ENCODE data around the gene TSSK6.

Gene TSSK6

DNA sequence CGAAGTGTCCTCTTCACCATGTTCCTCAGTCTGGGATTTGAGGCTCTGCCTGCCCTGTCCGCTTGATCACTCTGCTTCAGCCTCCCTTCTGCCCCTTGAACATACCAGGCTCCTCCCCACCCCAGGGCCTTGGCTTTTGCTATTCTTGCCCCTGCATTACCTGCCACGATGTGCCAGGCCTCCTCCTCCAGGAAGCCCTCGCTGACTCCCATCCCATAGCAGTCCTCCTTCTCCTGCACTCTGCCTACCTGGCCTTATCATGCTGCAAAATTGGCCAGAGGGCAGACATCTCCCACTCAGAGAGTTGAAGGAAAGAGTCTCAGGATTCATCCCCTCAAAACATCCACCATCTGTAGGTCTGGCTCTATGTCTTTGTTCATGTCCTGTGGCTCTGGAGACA lies 15.5 kb upstream of the TSSK6 start:
- Histone ChIP-seq H3K4me1 (ENCODE audit: control insufficient read depth in 2 of 2, insufficient read depth in 2 of 2, low read length in 2 of 2) (peaks cover 2 to 3% of the 10 kb centered on the region in 2 donors), H3K36me3 (ENCODE audit: control insufficient read depth in 2 of 2, insufficient read depth in 2 of 2, low read length in 2 of 2) (peaks cover 10 to 17% of the 10 kb centered on the region in 2 donors), H3K9ac (ENCODE audit: low read depth in 1 of 2, low read length in 2 of 2) (no peak overlapping the region), H3K9me3 (ENCODE audit: control insufficient read depth in 2 of 2, low read length in 2 of 2) (no peaks in the 10 kb centered on the region), H3K27me3 (ENCODE audit: control insufficient read depth in 2 of 2, insufficient read depth in 2 of 2, low read length in 2 of 2) (no peaks in the 10 kb centered on the region), H3K27ac (ENCODE audit: low read depth in 2 of 2, low read length in 2 of 2) (no peak overlapping the region), H3K4me3 (ENCODE audit: low read length in 2 of 2) (no peak overlapping the region)

DNA sequence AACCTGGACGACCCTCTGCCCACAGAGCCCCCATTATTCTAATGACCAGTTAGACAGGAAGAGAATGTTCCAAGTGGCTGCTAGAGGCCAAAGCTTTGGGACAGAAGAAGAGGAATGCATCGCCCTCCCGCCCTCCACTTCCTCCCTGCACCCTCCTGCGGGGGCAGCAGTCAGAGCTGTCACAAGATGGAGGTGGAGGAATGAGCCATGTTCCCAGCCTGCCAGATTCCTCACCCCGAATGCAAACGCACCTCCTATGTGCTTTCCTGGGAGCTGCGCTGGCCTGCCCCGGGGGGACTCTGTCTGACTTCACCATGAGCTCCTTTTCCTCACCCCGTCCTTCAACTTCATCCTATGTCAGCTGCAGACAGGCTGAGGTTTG lies 15.1 kb upstream of the TSSK6 start:
- Histone ChIP-seq H3K27me3 (ENCODE audit: control insufficient read depth in 2 of 2, insufficient read depth in 2 of 2, low read length in 2 of 2) (no peaks in the 10 kb centered on the region), H3K4me1 (ENCODE audit: control insufficient read depth in 2 of 2, insufficient read depth in 2 of 2, low read length in 2 of 2) (peaks cover 2 to 3% of the 10 kb centered on the region in 2 donors), H3K27ac (ENCODE audit: low read depth in 2 of 2, low read length in 2 of 2) (no peak overlapping the region), H3K9me3 (ENCODE audit: control insufficient read depth in 2 of 2, low read length in 2 of 2) (no peaks in the 10 kb centered on the region), H3K9ac (ENCODE audit: low read depth in 1 of 2, low read length in 2 of 2) (no peak overlapping the region), H3K36me3 (ENCODE audit: control insufficient read depth in 2 of 2, insufficient read depth in 2 of 2, low read length in 2 of 2) (peaks cover 10 to 21% of the 10 kb centered on the region in 2 donors), H3K4me3 (ENCODE audit: low read length in 2 of 2) (no peak overlapping the region)

- no peaks in the 10 kb centered on the region for H3K9me3 ChIP-seq (ENCODE audit: control insufficient read depth in 2 of 2, low read length in 2 of 2)
- H3K4me3 ChIP-seq (ENCODE audit: low read length in 2 of 2) = no peak overlapping the region
- H3K9ac ChIP-seq (ENCODE audit: low read depth in 1 of 2, low read length in 2 of 2) = no peak overlapping the region
- no peaks in the 10 kb centered on the region for H3K27me3 ChIP-seq (ENCODE audit: control insufficient read depth in 2 of 2, insufficient read depth in 2 of 2, low read length in 2 of 2)
- H3K27ac ChIP-seq (ENCODE audit: low read depth in 2 of 2, low read length in 2 of 2) = no peak overlapping the region
- peaks cover 2 to 3% of the 10 kb centered on the region in 2 donors for H3K4me1 ChIP-seq (ENCODE audit: control insufficient read depth in 2 of 2, insufficient read depth in 2 of 2, low read length in 2 of 2)
- peaks cover 10 to 21% of the 10 kb centered on the region in 2 donors for H3K36me3 ChIP-seq (ENCODE audit: control insufficient read depth in 2 of 2, insufficient read depth in 2 of 2, low read length in 2 of 2)
These were observed 14.6 kb upstream of the TSSK6 start for GRCh38 chr19:19529783-19530422.

DNA sequence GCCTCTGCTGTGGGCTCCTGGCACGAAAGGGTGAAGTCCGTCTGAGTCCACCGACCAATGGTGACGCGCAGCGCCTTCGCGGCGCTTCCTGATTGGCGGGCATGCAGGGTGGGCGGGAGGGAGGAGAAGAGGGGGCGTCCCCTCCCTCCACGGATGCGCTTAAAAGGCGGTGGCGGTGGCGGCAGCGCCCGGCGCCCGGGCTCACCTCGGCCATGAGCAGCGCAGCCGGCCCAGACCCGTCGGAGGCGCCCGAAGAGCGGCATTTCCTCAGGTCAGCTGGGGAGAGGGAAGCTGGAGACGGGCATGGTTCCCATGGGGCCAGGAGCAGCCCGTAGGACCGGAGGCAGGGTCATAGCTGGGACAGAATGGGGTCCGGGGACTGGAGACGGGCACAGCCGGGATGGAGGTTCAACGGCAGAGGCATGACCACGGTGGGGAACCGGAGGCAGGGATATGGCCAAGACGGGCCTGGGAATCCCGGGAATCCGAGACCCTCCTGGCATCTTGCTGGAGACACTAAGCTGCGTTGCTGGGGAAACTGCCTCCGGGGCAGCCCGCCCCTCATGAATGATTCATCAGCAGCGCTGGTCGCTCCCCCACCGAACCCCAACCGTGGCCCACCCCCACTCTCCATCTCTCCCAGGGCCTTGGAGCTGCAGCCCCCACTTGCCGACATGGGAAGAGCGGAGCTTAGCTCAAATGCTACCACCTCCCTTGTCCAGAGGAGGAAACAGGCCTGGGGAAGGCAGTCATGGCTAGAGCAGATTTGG lies 13.6 kb upstream of the TSSK6 start, which contains the start of gene YJEFN3:
YJEFN3 (plus strand) TSS at position 191 of the 770 bp plus-strand sequence; CDS start at position 213, 22 bp downstream.
- no peaks in the 10 kb centered on the region for H3K27me3 ChIP-seq (ENCODE audit: control insufficient read depth in 2 of 2, insufficient read depth in 2 of 2, low read length in 2 of 2)
- H3K4me3 ChIP-seq (ENCODE audit: low read length in 2 of 2) = no peak within 1 kb of the TSS
- peaks cover 12 to 25% of the 10 kb centered on the region in 2 donors for H3K36me3 ChIP-seq (ENCODE audit: control insufficient read depth in 2 of 2, insufficient read depth in 2 of 2, low read length in 2 of 2)
- H3K9ac ChIP-seq (ENCODE audit: low read depth in 1 of 2, low read length in 2 of 2) = no peak within 1 kb of the TSS
- no peak within 1 kb of the TSS for H3K27ac ChIP-seq (ENCODE audit: low read depth in 2 of 2, low read length in 2 of 2)
- peaks cover 2 to 3% of the 10 kb centered on the region in 2 donors for H3K4me1 ChIP-seq (ENCODE audit: control insufficient read depth in 2 of 2, insufficient read depth in 2 of 2, low read length in 2 of 2)
- no peaks in the 10 kb centered on the region for H3K9me3 ChIP-seq (ENCODE audit: control insufficient read depth in 2 of 2, low read length in 2 of 2)

GRCh38 chr19:19527674-19528625 lies 12.6 kb upstream of the TSSK6 start:
- no peak overlapping the region for H3K27ac ChIP-seq (ENCODE audit: low read depth in 2 of 2, low read length in 2 of 2)
- no peaks in the 10 kb centered on the region for H3K9me3 ChIP-seq (ENCODE audit: control insufficient read depth in 2 of 2, low read length in 2 of 2)
- no peak overlapping the region for H3K9ac ChIP-seq (ENCODE audit: low read depth in 1 of 2, low read length in 2 of 2)
- H3K4me3 ChIP-seq (ENCODE audit: low read length in 2 of 2) = no peak overlapping the region
- H3K4me1 ChIP-seq (ENCODE audit: control insufficient read depth in 2 of 2, insufficient read depth in 2 of 2, low read length in 2 of 2) = peaks cover 2 to 3% of the 10 kb centered on the region in 2 donors
- H3K36me3 ChIP-seq (ENCODE audit: control insufficient read depth in 2 of 2, insufficient read depth in 2 of 2, low read length in 2 of 2) = peaks cover 14 to 25% of the 10 kb centered on the region in 2 donors
- H3K27me3 ChIP-seq (ENCODE audit: control insufficient read depth in 2 of 2, insufficient read depth in 2 of 2, low read length in 2 of 2) = no peaks in the 10 kb centered on the region

GRCh38 chr19:19527371-19527656 lies 12.0 kb upstream of the TSSK6 start:
- H3K9me3 ChIP-seq (ENCODE audit: control insufficient read depth in 2 of 2, low read length in 2 of 2) = no peaks in the 10 kb centered on the region
- no peak overlapping the region for H3K4me3 ChIP-seq (ENCODE audit: low read length in 2 of 2)
- H3K9ac ChIP-seq (ENCODE audit: low read depth in 1 of 2, low read length in 2 of 2) = no peak overlapping the region
- no peak overlapping the region for H3K27ac ChIP-seq (ENCODE audit: low read depth in 2 of 2, low read length in 2 of 2)
- H3K36me3 ChIP-seq (ENCODE audit: control insufficient read depth in 2 of 2, insufficient read depth in 2 of 2, low read length in 2 of 2) = peaks cover 14 to 25% of the 10 kb centered on the region in 2 donors
- H3K27me3 ChIP-seq (ENCODE audit: control insufficient read depth in 2 of 2, insufficient read depth in 2 of 2, low read length in 2 of 2) = no peaks in the 10 kb centered on the region
- peaks cover 2 to 3% of the 10 kb centered on the region in 2 donors for H3K4me1 ChIP-seq (ENCODE audit: control insufficient read depth in 2 of 2, insufficient read depth in 2 of 2, low read length in 2 of 2)

DNA sequence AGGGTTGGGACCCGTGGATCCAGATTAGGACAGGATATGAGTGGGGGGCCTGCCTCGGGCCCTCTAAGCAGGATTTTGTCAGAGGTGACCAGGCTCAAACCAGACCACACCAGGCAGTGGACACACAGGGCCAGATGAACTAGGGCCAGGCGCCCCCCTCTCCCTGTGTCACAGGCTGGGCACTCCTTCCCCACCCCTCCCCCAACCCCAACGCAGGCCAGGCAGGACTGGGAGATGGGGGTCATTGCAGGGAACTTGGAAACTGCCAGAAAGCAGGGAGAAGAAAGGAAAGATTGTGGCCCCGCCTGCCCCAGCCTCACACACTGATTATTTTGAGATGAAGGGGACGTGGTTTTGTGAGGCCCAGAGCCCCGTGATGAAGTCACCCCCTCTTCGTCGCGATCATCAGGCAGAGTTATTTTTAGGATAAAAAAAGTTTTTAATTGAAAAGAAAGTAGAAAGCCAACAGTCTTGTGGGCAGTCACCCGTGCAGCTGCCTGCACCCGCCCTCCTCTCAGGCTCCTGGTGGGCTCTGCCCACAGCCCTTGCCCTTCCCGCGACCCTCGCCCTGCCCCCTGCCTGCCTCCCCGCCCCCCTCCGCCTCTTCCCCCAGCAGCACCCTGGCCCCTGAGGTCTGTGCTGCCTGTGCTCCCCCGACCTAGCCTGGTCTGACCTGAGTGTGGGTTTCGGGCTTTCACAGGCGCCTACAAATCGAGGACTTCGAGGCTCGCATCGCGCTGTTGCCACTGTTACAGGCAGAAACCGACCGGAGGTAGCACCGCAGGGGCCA lies 11.4 kb upstream of the TSSK6 start:
- Histone ChIP-seq H3K4me1 (ENCODE audit: control insufficient read depth in 2 of 2, insufficient read depth in 2 of 2, low read length in 2 of 2) (no peaks in the 10 kb centered on the region), H3K4me3 (ENCODE audit: low read length in 2 of 2) (no peak overlapping the region), H3K36me3 (ENCODE audit: control insufficient read depth in 2 of 2, insufficient read depth in 2 of 2, low read length in 2 of 2) (peaks cover 14 to 25% of the 10 kb centered on the region in 2 donors)

GRCh38 chr19:19525611-19526380 lies 10.4 kb upstream of the TSSK6 start:
- H3K4me3 ChIP-seq (ENCODE audit: low read length in 2 of 2) = no peak overlapping the region
- H3K9ac ChIP-seq (ENCODE audit: low read depth in 1 of 2, low read length in 2 of 2) = no peak overlapping the region
- no peak overlapping the region for H3K27ac ChIP-seq (ENCODE audit: low read depth in 2 of 2, low read length in 2 of 2)
- H3K9me3 ChIP-seq (ENCODE audit: control insufficient read depth in 2 of 2, low read length in 2 of 2) = no peaks in the 10 kb centered on the region
- peaks cover 14 to 27% of the 10 kb centered on the region in 2 donors for H3K36me3 ChIP-seq (ENCODE audit: control insufficient read depth in 2 of 2, insufficient read depth in 2 of 2, low read length in 2 of 2)
- no peaks in the 10 kb centered on the region for H3K27me3 ChIP-seq (ENCODE audit: control insufficient read depth in 2 of 2, insufficient read depth in 2 of 2, low read length in 2 of 2)
- no peaks in the 10 kb centered on the region for H3K4me1 ChIP-seq (ENCODE audit: control insufficient read depth in 2 of 2, insufficient read depth in 2 of 2, low read length in 2 of 2)

More for the DNA sequence above, 11.4 kb upstream of the TSSK6 start:
- Histone ChIP-seq H3K27me3 (ENCODE audit: control insufficient read depth in 2 of 2, insufficient read depth in 2 of 2, low read length in 2 of 2) (no peaks in the 10 kb centered on the region), H3K27ac (ENCODE audit: low read depth in 2 of 2, low read length in 2 of 2) (no peak overlapping the region), H3K9ac (ENCODE audit: low read depth in 1 of 2, low read length in 2 of 2) (no peak overlapping the region), H3K9me3 (ENCODE audit: control insufficient read depth in 2 of 2, low read length in 2 of 2) (no peaks in the 10 kb centered on the region)

- peaks cover 14 to 36% of the 10 kb centered on the region in 2 donors for H3K36me3 ChIP-seq (ENCODE audit: control insufficient read depth in 2 of 2, insufficient read depth in 2 of 2, low read length in 2 of 2)
- no peaks in the 10 kb centered on the region for H3K4me1 ChIP-seq (ENCODE audit: control insufficient read depth in 2 of 2, insufficient read depth in 2 of 2, low read length in 2 of 2)
- H3K9me3 ChIP-seq (ENCODE audit: control insufficient read depth in 2 of 2, low read length in 2 of 2) = no peaks in the 10 kb centered on the region
- H3K27ac ChIP-seq (ENCODE audit: low read depth in 2 of 2, low read length in 2 of 2) = no peak overlapping the region
- no peaks in the 10 kb centered on the region for H3K27me3 ChIP-seq (ENCODE audit: control insufficient read depth in 2 of 2, insufficient read depth in 2 of 2, low read length in 2 of 2)
- no peak overlapping the region for H3K9ac ChIP-seq (ENCODE audit: low read depth in 1 of 2, low read length in 2 of 2)
- H3K4me3 ChIP-seq (ENCODE audit: low read length in 2 of 2) = no peak overlapping the region
These were observed 8.7 kb upstream of the TSSK6 start for GRCh38 chr19:19524053-19524452.
